HepG2 (cell line): Measurements from ENCODE around the gene NRAS. TPM values are rescaled to one million over a fixed set of nuclear protein-coding genes. Genes with fewer than 3 reads are reported as not detected.
A peak's percentile ranks its signal among the peaks of the same experiment; 100 is the strongest.

Experiments
- EP300 ChIP-seq, 3 experiments: sonication (generic) in 1 of 3; formaldehyde crosslinking in 1 of 3; IDR thresholded peaks; 2 replicates each; pipeline versions ENCODE4 v1.5.1 to v1.6.1; 2011 to 2020; ENCODE audit warnings: low read depth in 2 of 3, low read length in 2 of 3, borderline replicate concordance in 1 of 3, improper control_type of control experiment in 1 of 3, mild to moderate bottlenecking in 1 of 3, missing genetic modification reagents in 1 of 3, moderate library complexity in 1 of 3
- HMGXB3 ChIP-seq: sonication (generic); formaldehyde crosslinking; IDR thresholded peaks from 2 replicates; pipeline ENCODE4 v1.4.0; 2020; ENCODE audit warnings: missing genetic modification reagents, borderline replicate concordance
- IKZF5 ChIP-seq: IDR thresholded peaks from 2 replicates; pipeline ENCODE4 v1.6.1; 2018; ENCODE audit warnings: missing genetic modification reagents, mild to moderate bottlenecking, missing compliant biosample characterization
- MBD4 ChIP-seq: IDR thresholded peaks from 2 replicates; pipeline ENCODE4 v1.6.1; 2012; ENCODE audit warnings: low read length, inconsistent platforms, borderline replicate concordance
- POLR2AphosphoS5 ChIP-seq: IDR thresholded peaks from 2 replicates; pipeline ENCODE4 v1.6.1; 2012; ENCODE audit warnings: low read depth, low read length
- REST ChIP-seq, 2 experiments: IDR thresholded peaks; 2 replicates each; pipeline ENCODE4 v1.6.1; 2011 to 2012; ENCODE audit warnings: low read length in 2 of 2, borderline replicate concordance in 1 of 2, low read depth in 1 of 2, mild to moderate bottlenecking in 1 of 2, moderate library complexity in 1 of 2
- SRSF1 ChIP-seq: fragments of 200-400 bp; formaldehyde crosslinking; optimal IDR thresholded peaks from 2 replicates; pipeline ENCODE3; 2017; ENCODE audit warnings: mild to moderate bottlenecking, low read depth, low read length, moderate library complexity
- STAG1 ChIP-seq: sonication (generic); formaldehyde crosslinking; IDR thresholded peaks from 2 replicates; pipeline ENCODE4 v1.4.0; 2020; ENCODE audit warnings: missing genetic modification reagents
- U2AF2 ChIP-seq: fragments of 200-400 bp; formaldehyde crosslinking; IDR thresholded peaks from 2 replicates; pipeline ENCODE4 v1.6.1; 2017; ENCODE audit warnings: low read depth, mild to moderate bottlenecking, low read length
- ZGPAT ChIP-seq: IDR thresholded peaks from 2 replicates; pipeline ENCODE4 v1.6.1; 2016; ENCODE audit warnings: mild to moderate bottlenecking
- ZNF124 ChIP-seq: sonication (generic); formaldehyde crosslinking; IDR thresholded peaks from 2 replicates; pipeline ENCODE4 v1.4.0; 2020; ENCODE audit warnings: missing genetic modification reagents
- ZNF30 ChIP-seq: sonication (generic); formaldehyde crosslinking; IDR thresholded peaks from 2 replicates; pipeline ENCODE4 v1.5.0; 2020; ENCODE audit warnings: mild to moderate bottlenecking, missing genetic modification reagents
- ZNF317 ChIP-seq: sonication (generic); formaldehyde crosslinking; IDR thresholded peaks from 2 replicates; pipeline ENCODE4 v1.5.0; 2020; ENCODE audit warnings: mild to moderate bottlenecking, missing genetic modification reagents
- ZNF768 ChIP-seq: sonication (generic); formaldehyde crosslinking; IDR thresholded peaks from 2 replicates; pipeline ENCODE4 v1.4.0; 2020; ENCODE audit warnings: missing genetic modification reagents
- ZSCAN21 ChIP-seq: sonication (generic); formaldehyde crosslinking; IDR thresholded peaks from 2 replicates; pipeline ENCODE4 v1.8.0; 2022; ENCODE audit warnings: mild to moderate bottlenecking, missing genetic modification reagents, moderate library complexity, borderline replicate concordance
- polyA plus RNA-seq, 8 experiments: library from polyadenylated mRNA; depleted of rRNA in 3 of 8; stranded (reverse) in 7 of 8; unstranded in 1 of 8; fragments of >200 nt; fragmentation: Illumina TruSeq in 4 of 8; extraction: Trizol in 4 of 8; gene quantifications; 2 replicates each; pipeline versions ENCODE4 v1.2.1 to v1.2.3, GENCODE V29; 2011 to 2016; ENCODE audit warnings: low read depth in 4 of 8, missing spikeins in 1 of 8, mixed read lengths in 1 of 8; ENCODE audit not compliant: insufficient read depth in 1 of 8
- total RNA-seq, 5 experiments: library from RNA; depleted of rRNA; stranded (reverse); fragments of >200 nt; fragmentation: Illumina TruSeq; extraction: Trizol; gene quantifications; 2 replicates each; pipeline ENCODE4 v1.2.3, GENCODE V29; 2016; ENCODE audit warnings: low read depth in 1 of 5

The NRAS gene
- total and polyA plus RNA-seq, 2 of the 13 experiments (the other 11 are each of a cell fraction or from before 2014, with no cell fraction given), result 38.6 to 58.8 TPM

GRCh38 chr1:114716304-114717170, at the start of gene NRAS (continued):
- TF ChIP-seq ZGPAT (CRISPR knock-in tag), result peak; percentile 91
- TF ChIP-seq POLR2AphosphoS5, result peak; percentile 91
- peak; percentile 61 for TF ChIP-seq ZNF768
- TF ChIP-seq STAG1 (CRISPR knock-in tag), result 0 out of 2 replicates have a peak, but pooled peaks have one; percentile 4
- peak in 1 of 2 experiments; percentile 54; a peak in 1 of 4 replicates for TF ChIP-seq EP300 (IDR thresholded peaks at IDR 0.05; ENCODE audit: low read depth in 2 of 2, low read length in 2 of 2)
- TF ChIP-seq EP300 (CRISPR knock-in tag; IDR thresholded peaks at IDR 0.05; ENCODE audit: borderline replicate concordance), result peak; percentile 10; the same call in 1 of the 2 replicates
- TF ChIP-seq ZSCAN21 (CRISPR knock-in tag), result no peak; the same call in 1 of the 2 replicates
- TF ChIP-seq U2AF2, result 0 out of 2 replicates have a peak, but pooled peaks have one; percentile 37
- no peak for TF ChIP-seq ZNF30 (CRISPR knock-in tag)
- TF ChIP-seq ZNF124 (CRISPR knock-in tag), result 0 out of 2 replicates have a peak, but pooled peaks have one; percentile 42
- peak; percentile 84 for TF ChIP-seq MBD4
- TF ChIP-seq REST (IDR thresholded peaks at IDR 0.05; ENCODE audit: borderline replicate concordance in 1 of 2, low read depth in 1 of 2, low read length in 2 of 2), result peak in 1 of 2 experiments; percentile 54; a peak in 1 of 4 replicates
- TF ChIP-seq IKZF5 (CRISPR knock-in tag), result peak; percentile 85
- peak; percentile 71; the same call in 1 of the 2 replicates for TF ChIP-seq ZNF317
- peak; percentile 77 for TF ChIP-seq SRSF1
- peak; percentile 53; the same call in 1 of the 2 replicates for TF ChIP-seq HMGXB3 (CRISPR knock-in tag)
